Activated CD4-positive, alpha-beta T cell treated with anti-CD3 and anti-CD28 coated beads for 4 hours (primary cell): ENCODE results near the gene SEC14L2.
"Not testable (repeated sequence)": the region's sequence is repeated elsewhere in the genome, so short reads cannot be mapped to it uniquely, and the experiment has no call there.

ENCODE experiments used
- DNase-seq, 2 donors: peaks; one replicate each; pipeline ENCODE4 v3.0.0-alpha.2; 2020

The SEC14L2 gene

GRCh38 chr22:30460555-30460954, 63.7 kb downstream of the SEC14L2 start:
- DNase-seq: not testable (repeated sequence)

GRCh38 chr22:30469165-30469564, 72.3 kb downstream of the SEC14L2 start:
- no peak for DNase-seq

GRCh38 chr22:30470655-30471054, 73.8 kb downstream of the SEC14L2 start:
- DNase-seq: no peak

GRCh38 chr22:30471616-30472318, 74.9 kb downstream of the SEC14L2 start, which contains the start of gene SEC14L3:
Gene SEC14L3, minus strand, starts transcription at chr22:30472017. Its CDS starts 59 bp downstream, at chr22:30471958.
- no peak for DNase-seq

- DNase-seq: no peak
Measured at GRCh38 chr22:30472994-30473720, 76.3 kb downstream of the SEC14L2 start.

- DNase-seq: no peak
Measured at GRCh38 chr22:30474121-30474520, 77.3 kb downstream of the SEC14L2 start.
